Gastroesophageal sphincter (tissue), 4 donors: ENCODE results near the gene ARL10. TPM values are rescaled to one million over a fixed set of nuclear protein-coding genes. Genes with fewer than 3 reads are reported as not detected.

Source experiments
- ATAC-seq: fragments of 150-250 bp; one replicate; pipeline ENCODE4 v1.9.1; 2016; ENCODE audit warnings: mild to moderate bottlenecking, moderate library complexity
- H3K27ac ChIP-seq, 4 donors: fragments of 200-600 bp; sonication (generic) in 3 of 4; 1 replicate in 3 of 4; 2 replicates in 1 of 4; pipeline ENCODE4 v1.5.1; 2016 to 2019
- H3K27me3 ChIP-seq: fragments of 200-600 bp; sonication (generic); one replicate; pipeline ENCODE4 v1.5.1; 2019
- H3K36me3 ChIP-seq, 2 donors: fragments of 200-600 bp; sonication (generic); one replicate each; pipeline ENCODE4 v1.5.1; 2019; ENCODE audit warnings: control low read depth in 1 of 2
- H3K4me1 ChIP-seq, 3 donors: fragments of 200-600 bp; sonication (generic); 1 replicate in 2 of 3; 2 replicates in 1 of 3; pipeline ENCODE4 v1.5.1; 2016 to 2019; ENCODE audit warnings: control low read depth in 2 of 3
- H3K4me3 ChIP-seq, 2 donors: fragments of 200-600 bp; sonication (generic); one replicate each; pipeline ENCODE4 v1.5.1; 2019; ENCODE audit warnings: mild to moderate bottlenecking in 1 of 2, moderate library complexity in 1 of 2
- H3K9me3 ChIP-seq, 3 donors: fragments of 200-600 bp; sonication (generic); one replicate each; pipeline ENCODE4 v1.5.1; 2017 to 2019; ENCODE audit warnings: control low read depth in 2 of 3
- EP300 ChIP-seq: sonication (generic); formaldehyde crosslinking; IDR thresholded peaks from one replicate; pipeline ENCODE4 v1.6.1; 2017; ENCODE audit warnings: antibody characterized with exemption, mild to moderate bottlenecking
- POLR2A ChIP-seq, 2 donors: fragments of 450-650 bp; IDR thresholded peaks; one replicate each; pipeline ENCODE4 v1.6.1; 2017; ENCODE audit warnings: antibody characterized with exemption in 2 of 2, mild to moderate bottlenecking in 2 of 2, moderate library complexity in 1 of 2
- POLR2AphosphoS5 ChIP-seq: sonication (generic); formaldehyde crosslinking; IDR thresholded peaks from one replicate; pipeline ENCODE4 v1.6.1; 2017; ENCODE audit warnings: antibody characterized with exemption
- WGBS, 2 donors: methylation state at CpG; one replicate each; pipeline ENCODE4 v1.1.5; 2018; ENCODE audit warnings: low coverage in 1 of 2; 5-methylcytosine and 5-hydroxymethylcytosine counted together
- total RNA-seq, 4 donors: library from RNA; depleted of rRNA; stranded (reverse); fragments of >200 nt; gene quantifications; one replicate each; pipeline ENCODE4 v1.1.0, GENCODE V29; 2016
- TF ChIP-seq, protein P1 (sequence below), 4 experiments: fragments of 200-600 bp in 2 of 4; fragments of 450-650 bp in 2 of 4; sonication (generic) in 1 of 4; IDR thresholded peaks; one replicate each; pipeline ENCODE4 v1.5.1; 2017 to 2019; ENCODE audit warnings: antibody characterized with exemption in 4 of 4, mild to moderate bottlenecking in 2 of 4, moderate library complexity in 2 of 4

ARL10 gene
- total RNA-seq, 4 donors from 2014 or later = 4.4 to 23.3 (median 10.8) TPM

DNA sequence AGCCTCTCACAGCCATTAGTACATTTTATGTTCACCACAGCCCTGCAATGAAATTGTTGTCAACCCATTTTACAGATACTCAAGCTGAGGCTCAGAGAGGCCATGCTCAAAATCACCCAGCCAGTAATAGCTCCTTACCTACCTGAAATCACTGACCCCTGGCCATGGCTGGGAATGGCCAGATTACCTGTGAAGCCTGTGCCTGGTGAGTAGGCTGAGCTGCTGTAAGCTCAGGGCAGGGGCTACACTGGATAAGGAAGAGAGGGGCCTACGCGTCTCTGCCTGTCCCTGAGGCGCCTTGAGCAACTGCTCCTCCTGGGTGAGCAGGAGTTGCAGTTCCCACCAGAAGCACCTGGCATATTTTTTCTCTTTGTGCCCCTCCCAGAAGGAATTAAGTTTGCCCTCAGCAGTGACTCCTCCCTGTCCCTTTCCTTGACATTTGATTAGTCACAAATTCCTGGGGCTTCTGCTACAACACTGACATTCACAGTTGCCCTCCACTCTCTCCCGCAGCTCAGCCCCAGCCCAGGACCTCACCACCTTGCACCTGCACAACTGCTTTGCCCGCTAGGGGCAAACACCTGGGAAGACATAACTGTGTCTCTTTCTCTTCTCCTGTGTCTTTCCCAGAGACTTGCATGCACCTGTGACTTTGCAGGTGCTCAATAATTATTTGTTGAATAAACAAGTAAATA, 45.3 kb downstream of the ARL10 start:
- Histone ChIP-seq H3K9me3 (no peaks in the 10 kb centered on the region), H3K4me3 (no peak overlapping the region), H3K36me3 (peaks cover 0 to 56% of the 10 kb centered on the region in 2 donors), H3K27ac (no peak overlapping the region), H3K4me1 (peaks cover 0 to 70% (median 28%) of the 10 kb centered on the region in 3 donors), H3K27me3 (no peaks in the 10 kb centered on the region)
- TF ChIP-seq, protein P1, sequence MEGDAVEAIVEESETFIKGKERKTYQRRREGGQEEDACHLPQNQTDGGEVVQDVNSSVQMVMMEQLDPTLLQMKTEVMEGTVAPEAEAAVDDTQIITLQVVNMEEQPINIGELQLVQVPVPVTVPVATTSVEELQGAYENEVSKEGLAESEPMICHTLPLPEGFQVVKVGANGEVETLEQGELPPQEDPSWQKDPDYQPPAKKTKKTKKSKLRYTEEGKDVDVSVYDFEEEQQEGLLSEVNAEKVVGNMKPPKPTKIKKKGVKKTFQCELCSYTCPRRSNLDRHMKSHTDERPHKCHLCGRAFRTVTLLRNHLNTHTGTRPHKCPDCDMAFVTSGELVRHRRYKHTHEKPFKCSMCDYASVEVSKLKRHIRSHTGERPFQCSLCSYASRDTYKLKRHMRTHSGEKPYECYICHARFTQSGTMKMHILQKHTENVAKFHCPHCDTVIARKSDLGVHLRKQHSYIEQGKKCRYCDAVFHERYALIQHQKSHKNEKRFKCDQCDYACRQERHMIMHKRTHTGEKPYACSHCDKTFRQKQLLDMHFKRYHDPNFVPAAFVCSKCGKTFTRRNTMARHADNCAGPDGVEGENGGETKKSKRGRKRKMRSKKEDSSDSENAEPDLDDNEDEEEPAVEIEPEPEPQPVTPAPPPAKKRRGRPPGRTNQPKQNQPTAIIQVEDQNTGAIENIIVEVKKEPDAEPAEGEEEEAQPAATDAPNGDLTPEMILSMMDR (IDR thresholded peaks at IDR 0.05) = no peak
- TF ChIP-seq EP300 = no peak
- TF ChIP-seq POLR2AphosphoS5 = no peak
- TF ChIP-seq POLR2A (IDR thresholded peaks at IDR 0.05) = no peak
- ATAC-seq = no peak
- WGBS, 2 donors = 60 to 100% methylated on average over 1 of the region's 5 CpGs

DNA sequence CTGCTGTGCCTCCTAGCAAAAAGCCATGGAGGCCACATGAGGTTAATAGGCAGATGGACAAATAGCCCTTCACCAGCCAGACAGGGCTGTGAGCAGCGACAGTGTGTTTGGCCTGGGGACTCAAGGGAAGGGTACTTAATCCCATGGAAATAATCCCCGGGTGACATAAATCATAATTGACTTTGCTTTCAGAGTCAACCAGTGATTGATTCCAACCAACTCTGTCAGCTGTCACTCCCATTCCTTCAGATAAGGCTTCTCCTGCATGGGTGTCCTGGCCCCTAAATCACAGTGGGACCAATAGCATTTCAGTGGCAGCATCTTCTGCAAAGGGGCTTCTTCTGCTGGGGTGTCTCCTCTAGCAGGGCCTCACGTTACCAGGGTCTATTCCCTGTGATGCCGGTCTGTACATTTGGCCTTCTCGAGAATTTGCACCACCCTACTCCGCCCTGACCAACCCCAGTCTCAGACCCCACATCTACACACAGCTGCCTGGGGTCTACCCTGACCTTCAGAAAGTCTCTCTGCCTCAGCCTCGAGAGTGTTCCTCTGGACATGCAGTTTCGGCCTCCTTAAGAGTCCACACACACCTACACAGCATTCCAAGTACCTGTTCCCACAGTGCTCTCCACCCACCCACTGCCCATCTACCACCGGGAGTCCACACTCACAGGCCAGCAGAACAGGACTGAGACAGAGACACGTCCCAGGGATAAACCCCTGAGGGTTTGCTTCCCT, 47.4 kb downstream of the ARL10 start:
- Histone ChIP-seq H3K4me3 (no peak overlapping the region), H3K27me3 (no peaks in the 10 kb centered on the region), H3K36me3 (peaks cover 0 to 35% of the 10 kb centered on the region in 2 donors), H3K9me3 (no peaks in the 10 kb centered on the region), H3K4me1 (peaks cover 0 to 67% (median 32%) of the 10 kb centered on the region in 3 donors), H3K27ac (peak overlapping the region in 3 of 4 donors; percentile 55 to 94 (median 63))
- WGBS, 2 donors = 62 to 83% methylated on average over 2 to 3 of the region's 10 CpGs
- no peak for ATAC-seq
- TF ChIP-seq POLR2A (IDR thresholded peaks at IDR 0.05) (no peak), EP300 (no peak), POLR2AphosphoS5 (no peak)
- TF ChIP-seq, protein P1 (IDR thresholded peaks at IDR 0.05) = no peak

DNA sequence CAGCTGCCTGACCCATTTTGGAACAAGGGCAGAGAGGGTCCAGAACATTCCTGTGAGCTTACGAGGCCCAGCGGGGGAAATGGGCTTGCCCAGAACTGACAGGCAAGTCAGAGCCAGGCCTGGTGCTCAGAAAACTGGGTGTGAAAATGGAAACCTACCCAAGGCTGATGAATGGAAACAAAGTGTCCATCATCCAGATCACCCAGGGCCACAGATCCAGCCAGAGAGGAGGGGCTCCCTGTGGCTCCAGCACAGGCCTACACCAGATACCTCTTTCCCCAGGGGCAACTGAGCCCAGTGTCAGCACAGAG, 47.9 kb downstream of the ARL10 start:
- Histone ChIP-seq H3K9me3 (no peaks in the 10 kb centered on the region), H3K36me3 (peaks cover 0 to 30% of the 10 kb centered on the region in 2 donors), H3K27me3 (no peaks in the 10 kb centered on the region), H3K4me1 (peaks cover 0 to 62% (median 32%) of the 10 kb centered on the region in 3 donors), H3K27ac (peak overlapping the region in 3 of 4 donors; percentile 55 to 94 (median 63)), H3K4me3 (no peak overlapping the region)
- peak; percentile 10 for ATAC-seq
- TF ChIP-seq, protein P1 (IDR thresholded peaks at IDR 0.05) = no peak
- peak; percentile 40 for TF ChIP-seq POLR2AphosphoS5
- 20% methylated on average over 1 of the region's 2 CpGs; no CpG with 5 or more reads in 1 of the 2 donors for WGBS, 2 donors

GRCh38 chr5:176413709-176414191, 48.5 kb downstream of the ARL10 start:
- Histone ChIP-seq H3K27ac (peak overlapping the region in 3 of 4 donors; percentile 52 to 94 (median 63)), H3K4me3 (no peak overlapping the region), H3K36me3 (peaks cover 0 to 25% of the 10 kb centered on the region in 2 donors), H3K4me1 (peaks cover 0 to 59% (median 32%) of the 10 kb centered on the region in 3 donors), H3K9me3 (no peaks in the 10 kb centered on the region), H3K27me3 (no peaks in the 10 kb centered on the region)
- no peak for ATAC-seq
- no peak for TF ChIP-seq POLR2AphosphoS5
- no peak for TF ChIP-seq EP300
- WGBS, 2 donors = 80 to 100% methylated on average over 1 of the region's 7 CpGs

- no peak for ATAC-seq
- no peak for TF ChIP-seq POLR2AphosphoS5
- TF ChIP-seq, protein P1 (IDR thresholded peaks at IDR 0.05) = no peak
- Histone ChIP-seq H3K27ac (peak overlapping the region in 3 of 4 donors; percentile 49 to 97 (median 94)), H3K4me3 (peak overlapping the region in 1 of 2 donors; percentile 97), H3K4me1 (peaks cover 0 to 59% (median 32%) of the 10 kb centered on the region in 3 donors), H3K36me3 (peaks cover 0 to 15% of the 10 kb centered on the region in 2 donors), H3K27me3 (no peaks in the 10 kb centered on the region), H3K9me3 (no peaks in the 10 kb centered on the region)
- WGBS, 2 donors = 76% methylated on average over 3 of the region's 3 CpGs; no CpG with 5 or more reads in 1 of the 2 donors
These were observed 49.4 kb downstream of the ARL10 start for GRCh38 chr5:176414704-176415103.
